HG02885 (cell line): Measurements from ENCODE around the gene LRGUK.

Experiments
- ATAC-seq: cut with Tn5 transposase; IDR thresholded peaks from one replicate; pipeline ENCODE4 v1.9.1; 2021; ENCODE audit warnings: mild to moderate bottlenecking; ENCODE audit not compliant: unreplicated experiment, poor library complexity

The LRGUK gene

GRCh38 chr7:134126146-134126545 is 994 bp upstream of the LRGUK start:
- no peak for ATAC-seq

- no peak for ATAC-seq
Observed at GRCh38 chr7:134126596-134126965, 559 bp upstream of the LRGUK start.

- ATAC-seq = no peak
Observed at GRCh38 chr7:134128829-134129228, 1.7 kb downstream of the LRGUK start.

- no peak for ATAC-seq
Observed at GRCh38 chr7:134129856-134130523, 2.9 kb downstream of the LRGUK start.

- no peak for ATAC-seq
Observed at GRCh38 chr7:134134004-134134403, 6.9 kb downstream of the LRGUK start.

GRCh38 chr7:134140889-134141867 is 14.0 kb downstream of the LRGUK start:
- peak; percentile 83 for ATAC-seq

- no peak for ATAC-seq
Observed at GRCh38 chr7:134141868-134142264, 14.7 kb downstream of the LRGUK start.

GRCh38 chr7:134153493-134154136 is 26.5 kb downstream of the LRGUK start:
- no peak for ATAC-seq

GRCh38 chr7:134154581-134155130 is 27.5 kb downstream of the LRGUK start:
- no peak for ATAC-seq

GRCh38 chr7:134155206-134155605 is 28.1 kb downstream of the LRGUK start:
- no peak for ATAC-seq

- no peak for ATAC-seq
Observed at GRCh38 chr7:134155871-134156270, 28.7 kb downstream of the LRGUK start.

GRCh38 chr7:134165252-134165651 is 38.1 kb downstream of the LRGUK start:
- ATAC-seq = no peak

- ATAC-seq = no peak
Observed at GRCh38 chr7:134167250-134167649, 40.1 kb downstream of the LRGUK start.

GRCh38 chr7:134167841-134168240 is 40.7 kb downstream of the LRGUK start:
- ATAC-seq = no peak

- peak; percentile 94 for ATAC-seq
Observed at GRCh38 chr7:134174795-134175261, 47.7 kb downstream of the LRGUK start.

- no peak for ATAC-seq
Observed at GRCh38 chr7:134175334-134176036, 48.3 kb downstream of the LRGUK start.

- no peak for ATAC-seq
Observed at GRCh38 chr7:134176037-134176350, 48.9 kb downstream of the LRGUK start.

- ATAC-seq = no peak
Observed at GRCh38 chr7:134179036-134180011, 52.2 kb downstream of the LRGUK start.

- no peak for ATAC-seq
Observed at GRCh38 chr7:134180376-134180775, 53.2 kb downstream of the LRGUK start.
